ENCODE results near the gene SLCO2A1. TPM values are rescaled to one million over a fixed set of nuclear protein-coding genes. Genes with fewer than 3 reads are reported as not detected.
"Not testable (repeated sequence)": the region's sequence is repeated elsewhere in the genome, so short reads cannot be mapped to it uniquely, and the experiment has no call there.

The SLCO2A1 gene
- total and polyA plus RNA-seq, 4 experiments from 2014 or later = not detected

DNA sequence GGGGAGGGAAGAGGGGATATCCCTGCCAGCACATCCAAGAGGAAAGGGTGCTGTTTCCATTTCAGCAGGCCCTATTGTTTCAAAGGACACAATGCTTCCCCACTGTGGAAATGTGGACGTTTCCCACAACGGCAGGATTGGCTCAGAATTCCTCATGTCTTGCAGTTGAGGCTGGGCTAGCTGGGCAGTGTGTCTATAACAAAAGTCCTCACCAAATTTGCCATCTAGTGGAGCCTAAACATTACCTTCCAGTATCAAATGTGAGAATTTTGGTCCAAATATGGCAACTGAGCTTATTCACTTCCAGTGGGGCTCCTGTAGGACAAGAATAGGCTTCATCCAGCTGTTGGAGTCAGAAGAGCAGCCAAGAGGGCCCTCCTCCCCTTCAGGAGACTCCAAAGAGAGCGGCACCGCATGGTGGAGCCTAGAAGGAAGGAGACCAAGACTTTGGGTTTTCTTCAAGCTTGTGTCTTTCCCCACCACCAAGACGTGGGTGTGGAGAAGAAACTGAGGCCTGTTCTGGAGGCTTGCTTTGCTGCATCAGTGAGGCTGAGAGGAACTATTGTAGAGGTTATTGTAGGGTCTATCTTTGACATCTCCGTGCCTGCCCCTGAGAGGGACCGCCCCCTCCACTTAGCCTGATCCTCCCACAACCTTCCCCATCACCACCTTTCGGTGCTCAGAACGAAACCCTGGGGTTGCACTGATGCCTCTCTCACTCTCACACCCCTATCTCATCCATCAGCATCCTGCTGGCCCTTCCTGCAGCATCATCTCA, 45.3 kb upstream of the SLCO2A1 start:
- no peak for DNase-seq
- Histone ChIP-seq H3K4me3 (ENCODE audit: low read length in 2 of 2) (no peak overlapping the region), H3K27me3 (ENCODE audit: insufficient read depth, low read length) (no peaks in the 10 kb centered on the region), H3K4me1 (ENCODE audit: insufficient read depth, low read length) (no peaks in the 10 kb centered on the region), H3K27ac (ENCODE audit: low read depth, low read length) (no peak overlapping the region), H3K9me3 (ENCODE audit: control insufficient read depth in 1 of 2, low read length in 2 of 2) (no peaks in the 10 kb centered on the region), H3K36me3 (ENCODE audit: insufficient read depth, low read length) (no peaks in the 10 kb centered on the region)
- H3K27ac Mint-ChIP-seq = no peak overlapping the region
- no peaks in the 10 kb centered on the region for H3K36me3 Mint-ChIP-seq
- intact Hi-C loops (cut with micrococcal nuclease) = no loop called here
- peaks cover 0 to 5% (median 0%) of the 10 kb centered on the region in 8 donors for H3K9me3 Mint-ChIP-seq
- ChIA-PET POLR2A (ENCODE audit: partially characterized antibody) (no interaction called here), CTCF (ENCODE audit: partially characterized antibody) (no interaction called here)
- H3K4me3 Mint-ChIP-seq = no peak overlapping the region
- peaks cover 5% of the 10 kb centered on the region in 2 donors for H3K27me3 Mint-ChIP-seq
- no peaks in the 10 kb centered on the region for H3K4me1 Mint-ChIP-seq

DNA sequence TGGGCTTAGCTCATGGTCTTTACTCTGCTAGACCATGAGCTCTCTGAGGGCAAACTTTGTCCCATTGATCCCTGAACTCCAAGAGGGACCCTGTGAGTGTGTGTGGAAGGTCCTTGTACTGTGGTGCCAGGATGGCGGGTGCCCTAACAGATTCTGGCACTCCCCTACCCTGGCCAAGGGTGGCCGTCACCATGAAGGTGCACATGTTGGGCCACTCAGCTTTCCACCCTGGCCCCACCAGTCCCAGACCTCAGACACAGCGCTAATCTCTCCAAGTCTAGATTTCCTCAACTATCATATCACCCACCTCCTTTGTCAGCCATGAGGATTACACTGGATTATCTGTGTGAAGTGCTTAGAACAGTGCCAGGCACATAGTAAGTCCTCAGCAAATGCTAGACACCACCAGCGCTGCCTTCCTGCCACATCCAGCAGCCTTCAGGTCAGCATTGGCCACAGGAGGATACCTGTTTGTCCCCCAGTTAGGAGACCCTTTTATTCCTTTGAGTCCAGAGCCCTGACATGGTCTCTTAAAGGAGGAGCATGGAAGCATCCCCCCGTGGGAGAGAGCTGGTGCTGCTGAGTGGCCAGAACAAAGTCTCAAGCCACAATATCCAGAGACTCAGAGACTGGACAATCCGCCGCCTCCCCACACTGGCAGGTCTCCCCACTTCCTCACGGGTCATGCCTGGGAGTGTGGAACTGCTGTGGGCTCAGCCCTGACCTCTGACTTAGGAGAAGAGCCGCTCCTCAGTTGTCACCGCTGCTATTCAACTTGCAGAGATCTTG, 44.5 kb upstream of the SLCO2A1 start:
- no peaks in the 10 kb centered on the region for H3K9me3 ChIP-seq (ENCODE audit: control insufficient read depth in 1 of 2, low read length in 2 of 2)
- no peaks in the 10 kb centered on the region for H3K4me1 ChIP-seq (ENCODE audit: insufficient read depth, low read length)
- H3K9me3 Mint-ChIP-seq = peaks cover 0 to 3% (median 0%) of the 10 kb centered on the region in 8 donors
- H3K27ac Mint-ChIP-seq = no peak overlapping the region
- no peak overlapping the region for H3K4me3 ChIP-seq (ENCODE audit: low read length in 2 of 2)
- H3K27me3 ChIP-seq (ENCODE audit: insufficient read depth, low read length) = no peaks in the 10 kb centered on the region
- H3K4me1 Mint-ChIP-seq = no peaks in the 10 kb centered on the region
- ChIA-PET CTCF (ENCODE audit: partially characterized antibody) (no interaction called here), POLR2A (ENCODE audit: partially characterized antibody) (no interaction called here)
- peaks cover 5% of the 10 kb centered on the region in 2 donors for H3K27me3 Mint-ChIP-seq
- no peak overlapping the region for H3K27ac ChIP-seq (ENCODE audit: low read depth, low read length)
- no peak for DNase-seq
- H3K36me3 ChIP-seq (ENCODE audit: insufficient read depth, low read length) = no peaks in the 10 kb centered on the region
- intact Hi-C loops (cut with micrococcal nuclease) = no loop called here
- no peak overlapping the region for H3K4me3 Mint-ChIP-seq
- H3K36me3 Mint-ChIP-seq = no peaks in the 10 kb centered on the region

DNA sequence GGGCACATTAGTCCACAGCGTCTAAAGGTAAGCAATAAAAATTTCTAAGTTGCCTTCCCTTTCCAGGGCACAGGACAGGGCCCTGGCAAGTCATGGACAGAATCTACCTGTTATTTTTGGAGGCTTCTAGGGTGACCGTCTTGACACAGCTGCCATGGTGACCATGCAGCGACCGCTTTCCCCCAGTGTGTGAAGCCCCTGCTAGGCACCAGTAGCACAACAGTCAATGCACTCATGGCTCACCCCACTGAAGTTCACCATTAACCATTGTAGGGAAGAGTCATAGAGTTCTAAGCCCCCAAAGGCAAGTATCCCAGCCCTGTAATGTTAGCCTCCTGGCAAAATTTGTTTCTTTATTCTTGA, 43.8 kb upstream of the SLCO2A1 start:
- H3K9me3 ChIP-seq (ENCODE audit: control insufficient read depth in 1 of 2, low read length in 2 of 2) = no peaks in the 10 kb centered on the region
- DNase-seq = no peak
- no peaks in the 10 kb centered on the region for H3K27me3 ChIP-seq (ENCODE audit: insufficient read depth, low read length)
- H3K4me1 ChIP-seq (ENCODE audit: insufficient read depth, low read length) = no peaks in the 10 kb centered on the region
- peaks cover 4 to 5% of the 10 kb centered on the region in 2 donors for H3K27me3 Mint-ChIP-seq
- H3K4me3 Mint-ChIP-seq = no peak overlapping the region
- ChIA-PET CTCF (ENCODE audit: partially characterized antibody) (no interaction called here), POLR2A (ENCODE audit: partially characterized antibody) (no interaction called here)
- no peaks in the 10 kb centered on the region for H3K36me3 Mint-ChIP-seq
- no peak overlapping the region for H3K27ac ChIP-seq (ENCODE audit: low read depth, low read length)
- peaks cover 0 to 3% (median 0%) of the 10 kb centered on the region in 8 donors for H3K9me3 Mint-ChIP-seq
- no peaks in the 10 kb centered on the region for H3K4me1 Mint-ChIP-seq
- intact Hi-C loops (cut with micrococcal nuclease) = no loop called here
- no peak overlapping the region for H3K4me3 ChIP-seq (ENCODE audit: low read length in 2 of 2)
- no peaks in the 10 kb centered on the region for H3K36me3 ChIP-seq (ENCODE audit: insufficient read depth, low read length)
- H3K27ac Mint-ChIP-seq = no peak overlapping the region

DNA sequence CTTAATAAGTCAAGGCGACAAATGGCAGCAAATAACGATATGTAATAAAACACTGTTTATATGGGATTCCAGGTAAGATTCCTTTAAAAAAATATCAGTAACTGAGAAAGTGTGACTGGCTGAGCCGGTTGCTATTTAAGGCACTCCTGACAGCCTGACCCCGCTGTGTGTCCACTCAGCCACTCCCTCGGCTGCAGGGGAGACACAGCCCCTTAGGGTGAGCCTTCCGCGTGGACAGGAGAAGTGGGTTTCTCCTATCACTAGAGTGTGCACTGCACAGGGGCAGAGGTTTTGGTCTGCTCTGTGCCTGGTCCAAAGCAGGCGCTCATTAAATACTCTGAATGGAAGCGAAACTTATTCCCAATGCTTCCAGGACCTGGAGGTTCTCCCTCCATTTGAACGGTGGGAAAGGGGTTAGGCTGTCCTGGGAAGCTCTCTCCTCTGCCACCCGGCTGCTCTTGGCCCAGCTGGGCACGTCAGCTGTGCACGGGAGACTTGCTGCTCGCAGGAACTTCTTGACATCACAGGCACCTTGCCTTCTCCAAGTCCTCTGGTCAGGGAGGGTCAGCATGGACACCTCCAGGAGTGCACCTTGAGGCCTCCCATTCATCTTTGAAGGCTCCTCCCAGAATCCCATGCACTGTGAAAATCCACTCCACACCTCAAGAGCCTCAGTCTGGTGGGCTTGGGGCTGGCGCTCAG, 43.3 kb upstream of the SLCO2A1 start:
- ChIA-PET POLR2A (ENCODE audit: partially characterized antibody) (no interaction called here), CTCF (ENCODE audit: partially characterized antibody) (no interaction called here)
- no peak overlapping the region for H3K4me3 ChIP-seq (ENCODE audit: low read length in 2 of 2)
- Mint-ChIP-seq H3K4me3 (no peak overlapping the region), H3K36me3 (no peaks in the 10 kb centered on the region), H3K27ac (no peak overlapping the region), H3K9me3 (peaks cover 0 to 3% (median 0%) of the 10 kb centered on the region in 8 donors), H3K4me1 (no peaks in the 10 kb centered on the region), H3K27me3 (peaks cover 4 to 5% of the 10 kb centered on the region in 2 donors)
- H3K9me3 ChIP-seq (ENCODE audit: control insufficient read depth in 1 of 2, low read length in 2 of 2) = no peaks in the 10 kb centered on the region
- DNase-seq = no peak
- H3K36me3 ChIP-seq (ENCODE audit: insufficient read depth, low read length) = no peaks in the 10 kb centered on the region
- intact Hi-C loops (cut with micrococcal nuclease) = no loop called here
- no peaks in the 10 kb centered on the region for H3K27me3 ChIP-seq (ENCODE audit: insufficient read depth, low read length)
- H3K27ac ChIP-seq (ENCODE audit: low read depth, low read length) = no peak overlapping the region
- H3K4me1 ChIP-seq (ENCODE audit: insufficient read depth, low read length) = no peaks in the 10 kb centered on the region

GRCh38 chr3:134070281-134070680, 40.6 kb upstream of the SLCO2A1 start:
- DNase-seq; H3K27me3 Mint-ChIP-seq; H3K4me3 ChIP-seq (ENCODE audit: low read length in 2 of 2); CTCF ChIA-PET (ENCODE audit: partially characterized antibody); H3K36me3 ChIP-seq (ENCODE audit: insufficient read depth, low read length); H3K27ac ChIP-seq (ENCODE audit: low read depth, low read length); H3K9me3 Mint-ChIP-seq; intact Hi-C loops (cut with micrococcal nuclease); H3K27ac Mint-ChIP-seq; H3K9me3 ChIP-seq (ENCODE audit: control insufficient read depth in 1 of 2, low read length in 2 of 2); H3K4me1 Mint-ChIP-seq; H3K27me3 ChIP-seq (ENCODE audit: insufficient read depth, low read length); H3K4me1 ChIP-seq (ENCODE audit: insufficient read depth, low read length); H3K36me3 Mint-ChIP-seq; H3K4me3 Mint-ChIP-seq; POLR2A ChIA-PET (ENCODE audit: partially characterized antibody): not testable (repeated sequence)

GRCh38 chr3:134068429-134068828, 38.7 kb upstream of the SLCO2A1 start:
- DNase-seq = no peak
- Histone ChIP-seq H3K27me3 (ENCODE audit: insufficient read depth, low read length) (no peaks in the 10 kb centered on the region), H3K4me3 (ENCODE audit: low read length in 2 of 2) (no peak overlapping the region), H3K36me3 (ENCODE audit: insufficient read depth, low read length) (no peaks in the 10 kb centered on the region), H3K4me1 (ENCODE audit: insufficient read depth, low read length) (no peaks in the 10 kb centered on the region), H3K9me3 (ENCODE audit: control insufficient read depth in 1 of 2, low read length in 2 of 2) (no peaks in the 10 kb centered on the region), H3K27ac (ENCODE audit: low read depth, low read length) (no peak overlapping the region)
- peaks cover 0 to 3% (median 0%) of the 10 kb centered on the region in 8 donors for H3K9me3 Mint-ChIP-seq
- H3K4me3 Mint-ChIP-seq = no peak overlapping the region
- H3K4me1 Mint-ChIP-seq = no peaks in the 10 kb centered on the region
- POLR2A ChIA-PET (ENCODE audit: partially characterized antibody) = no interaction called here
- peaks cover 1 to 3% of the 10 kb centered on the region in 2 donors for H3K27me3 Mint-ChIP-seq
- H3K36me3 Mint-ChIP-seq = no peaks in the 10 kb centered on the region
- CTCF ChIA-PET (ENCODE audit: partially characterized antibody) = no interaction called here
- intact Hi-C loops (cut with micrococcal nuclease) = no loop called here
- H3K27ac Mint-ChIP-seq = no peak overlapping the region

DNA sequence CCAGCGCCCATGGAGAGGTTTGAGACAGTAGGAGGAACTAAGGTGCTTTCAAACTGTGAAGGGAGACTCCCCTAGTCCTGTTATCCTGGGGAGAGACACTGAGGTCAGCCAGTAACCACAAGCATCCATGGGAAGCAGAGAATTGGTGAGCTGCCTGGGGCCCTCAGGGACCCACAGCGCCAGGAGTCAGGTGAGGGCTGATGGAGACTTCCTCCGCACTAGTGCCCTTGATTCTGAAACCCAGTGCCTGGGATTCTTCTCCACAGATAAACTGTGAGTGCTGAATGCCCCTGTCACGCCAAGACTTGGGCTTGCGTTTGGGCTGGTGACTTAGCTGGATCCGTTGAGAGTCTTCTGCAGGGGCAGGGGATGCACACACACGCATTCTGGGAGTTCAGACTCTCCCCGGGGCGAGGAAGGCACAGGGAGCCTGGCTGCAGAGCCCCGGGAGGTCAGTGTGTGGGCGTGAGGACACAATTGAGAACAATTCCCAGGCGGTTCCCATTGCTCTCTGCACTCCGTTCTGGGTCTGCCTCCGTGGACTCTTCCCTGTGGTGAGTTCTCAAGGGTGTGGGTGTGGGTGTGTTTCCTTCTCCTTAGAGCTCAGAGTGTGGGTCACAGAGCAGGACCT, 37.9 kb upstream of the SLCO2A1 start:
- intact Hi-C loops (cut with micrococcal nuclease) = no loop called here
- H3K4me3 ChIP-seq (ENCODE audit: low read length in 2 of 2) = no peak overlapping the region
- H3K27me3 ChIP-seq (ENCODE audit: insufficient read depth, low read length) = no peaks in the 10 kb centered on the region
- H3K36me3 Mint-ChIP-seq = no peaks in the 10 kb centered on the region
- H3K27ac Mint-ChIP-seq = no peak overlapping the region
- H3K36me3 ChIP-seq (ENCODE audit: insufficient read depth, low read length) = no peaks in the 10 kb centered on the region
- ChIA-PET CTCF (ENCODE audit: partially characterized antibody) (no interaction called here), POLR2A (ENCODE audit: partially characterized antibody) (no interaction called here)
- H3K27me3 Mint-ChIP-seq = peaks cover 0 to 3% of the 10 kb centered on the region in 2 donors
- H3K4me1 Mint-ChIP-seq = no peaks in the 10 kb centered on the region
- no peaks in the 10 kb centered on the region for H3K9me3 ChIP-seq (ENCODE audit: control insufficient read depth in 1 of 2, low read length in 2 of 2)
- H3K4me1 ChIP-seq (ENCODE audit: insufficient read depth, low read length) = no peaks in the 10 kb centered on the region
- H3K27ac ChIP-seq (ENCODE audit: low read depth, low read length) = no peak overlapping the region
- peaks cover 0 to 3% (median 0%) of the 10 kb centered on the region in 8 donors for H3K9me3 Mint-ChIP-seq
- no peak for DNase-seq
- no peak overlapping the region for H3K4me3 Mint-ChIP-seq

Measured in CD4-positive, alpha-beta memory T cell (primary cell).